Right lobe of liver (tissue), 4 donors: ENCODE measurements around the gene NECAB2.

Experiments used
- POLR2A ChIP-seq: fragments of 450-650 bp; IDR thresholded peaks from one replicate; pipeline ENCODE4 v1.6.1; 2017; ENCODE audit warnings: antibody characterized with exemption, mild to moderate bottlenecking
- TF ChIP-seq, protein P1 (sequence below), 4 donors: fragments of 200-600 bp in 3 of 4; fragments of 450-650 bp in 1 of 4; IDR thresholded peaks; one replicate each; pipeline versions ENCODE4 v1.5.1 to v1.8.0; 2016 to 2022; ENCODE audit warnings: antibody characterized with exemption in 4 of 4, mild to moderate bottlenecking in 2 of 4
- donor health status: DM: no; HTN: no; CAD: no.
- donor health status: DM: no; HTN: no; CAD: no.
- donor health status: DM: no; HTN: yes; CAD: no.

DNA sequence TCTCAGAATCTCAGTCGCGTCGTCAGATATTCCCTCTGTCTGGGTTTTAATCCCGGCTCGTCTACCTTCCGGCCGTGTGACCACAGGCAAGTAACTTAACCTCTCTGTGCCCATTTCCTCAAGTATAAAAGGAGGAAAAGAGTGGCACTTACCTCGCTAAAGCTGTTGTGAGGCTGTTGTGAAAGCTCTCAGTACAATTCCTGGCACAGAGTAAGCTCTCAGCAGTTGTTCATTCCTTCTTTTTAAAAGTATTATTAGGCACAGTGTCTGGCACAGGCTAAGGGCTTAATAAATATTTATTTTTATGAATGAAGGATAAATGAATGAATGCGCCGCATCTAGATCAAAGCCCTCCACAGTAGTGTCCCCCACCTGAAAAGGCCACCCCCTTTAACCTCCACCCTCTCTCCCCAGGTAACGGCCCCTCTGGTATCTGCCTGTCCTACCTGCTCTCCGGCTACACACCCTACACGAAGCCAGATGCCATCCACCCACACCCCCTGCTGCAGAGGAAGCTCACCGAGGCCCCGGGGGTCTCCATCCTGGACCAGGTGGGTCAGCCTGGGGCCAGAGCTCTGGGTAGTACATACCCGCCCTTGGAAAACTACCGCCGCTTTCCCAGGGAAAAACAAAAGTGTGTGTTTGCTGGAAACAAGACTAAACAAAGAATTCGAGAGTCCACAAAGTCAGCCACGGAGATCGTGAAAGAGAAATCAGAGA, 9.0 kb upstream of the NECAB2 start:
- TF ChIP-seq, protein P1, sequence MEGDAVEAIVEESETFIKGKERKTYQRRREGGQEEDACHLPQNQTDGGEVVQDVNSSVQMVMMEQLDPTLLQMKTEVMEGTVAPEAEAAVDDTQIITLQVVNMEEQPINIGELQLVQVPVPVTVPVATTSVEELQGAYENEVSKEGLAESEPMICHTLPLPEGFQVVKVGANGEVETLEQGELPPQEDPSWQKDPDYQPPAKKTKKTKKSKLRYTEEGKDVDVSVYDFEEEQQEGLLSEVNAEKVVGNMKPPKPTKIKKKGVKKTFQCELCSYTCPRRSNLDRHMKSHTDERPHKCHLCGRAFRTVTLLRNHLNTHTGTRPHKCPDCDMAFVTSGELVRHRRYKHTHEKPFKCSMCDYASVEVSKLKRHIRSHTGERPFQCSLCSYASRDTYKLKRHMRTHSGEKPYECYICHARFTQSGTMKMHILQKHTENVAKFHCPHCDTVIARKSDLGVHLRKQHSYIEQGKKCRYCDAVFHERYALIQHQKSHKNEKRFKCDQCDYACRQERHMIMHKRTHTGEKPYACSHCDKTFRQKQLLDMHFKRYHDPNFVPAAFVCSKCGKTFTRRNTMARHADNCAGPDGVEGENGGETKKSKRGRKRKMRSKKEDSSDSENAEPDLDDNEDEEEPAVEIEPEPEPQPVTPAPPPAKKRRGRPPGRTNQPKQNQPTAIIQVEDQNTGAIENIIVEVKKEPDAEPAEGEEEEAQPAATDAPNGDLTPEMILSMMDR (IDR thresholded peaks at IDR 0.05), result no peak
- TF ChIP-seq POLR2A, result no peak
